OCI-LY7 (cell line): Measurements from ENCODE around the gene XRCC3. TPM values are rescaled to one million over a fixed set of nuclear protein-coding genes. Genes with fewer than 3 reads are reported as not detected.

Experiments
- BruUV-seq: library from RNA; stranded (reverse); fragments of 400-500 nt; replicated peaks from 2 replicates; lab custom pipeline; 2021; lab: Mats Ljungman, UMichigan
- CTCF ChIA-PET: fragments of 300-600 bp; sonication (Branson Sonifier 250); formaldehyde crosslinking; loops from one replicate; lab custom pipeline; 2022; ENCODE audit warnings: antibody characterized with exemption; ENCODE audit not compliant: unreplicated experiment; lab: Charles Lee
- POLR2A ChIA-PET: fragments of 300-600 bp; sonication (Branson Sonifier 250); formaldehyde crosslinking; loops from one replicate; lab custom pipeline; 2022; ENCODE audit warnings: antibody characterized with exemption; lab: Charles Lee
- DNase-seq: peaks from one replicate; pipeline ENCODE4 v3.0.0-alpha.2; 2015; ENCODE audit warnings: low spot score
- H2AFZ ChIP-seq: fragments of 200-600 bp; sonication (generic), shearing (Covaris generic); 2 replicates; pipeline ENCODE4 v1.6.1; 2014; ENCODE audit warnings: mild to moderate bottlenecking, antibody characterized with exemption, low read length, moderate library complexity
- H3K27ac ChIP-seq: fragments of 200-600 bp; sonication (generic); 2 replicates; pipeline ENCODE4 v1.5.1; 2014; ENCODE audit warnings: mixed run types, low read depth, mild to moderate bottlenecking, moderate library complexity, low read length, inconsistent platforms; ENCODE audit not compliant: poor library complexity, severe bottlenecking
- H3K36me3 ChIP-seq: fragments of 200-600 bp; sonication (generic); 2 replicates; pipeline ENCODE4 v1.6.1; 2014; ENCODE audit warnings: mild to moderate bottlenecking, antibody characterized with exemption, low read length, moderate library complexity, mixed read lengths; ENCODE audit not compliant: insufficient read depth
- H3K4me1 ChIP-seq: fragments of 200-600 bp; sonication (generic); 2 replicates; pipeline ENCODE4 v1.5.1; 2014; ENCODE audit warnings: mild to moderate bottlenecking, low read length; ENCODE audit not compliant: insufficient read depth, poor library complexity, severe bottlenecking
- H3K4me2 ChIP-seq: fragments of 200-600 bp; sonication (generic); 2 replicates; pipeline ENCODE4 v1.6.1; 2014; ENCODE audit warnings: mild to moderate bottlenecking, low read length
- H3K4me3 ChIP-seq: fragments of 200-600 bp; sonication (generic); 2 replicates; pipeline ENCODE4 v1.5.1; 2014; ENCODE audit warnings: mild to moderate bottlenecking, low read depth, low read length; ENCODE audit not compliant: poor library complexity, severe bottlenecking
- H3K79me2 ChIP-seq: fragments of 200-600 bp; sonication (generic); 2 replicates; pipeline ENCODE4 v1.6.1; 2016; ENCODE audit warnings: low read depth, mild to moderate bottlenecking, low read length, moderate library complexity, mixed read lengths; ENCODE audit not compliant: insufficient read depth
- H3K9me2 ChIP-seq: fragments of 200-600 bp; sonication (generic); 2 replicates; pipeline ENCODE4 v1.6.1; 2016; ENCODE audit warnings: mild to moderate bottlenecking, low read length, mixed read lengths; ENCODE audit not compliant: insufficient read depth
- H3K9me3 ChIP-seq: fragments of 200-600 bp; sonication (generic); 2 replicates; pipeline ENCODE4 v1.6.1; 2014; ENCODE audit warnings: mild to moderate bottlenecking, mixed run types, low read length, mixed read lengths
- H4K20me1 ChIP-seq: fragments of 200-600 bp; sonication (generic); 2 replicates; pipeline ENCODE4 v1.6.1; 2014; ENCODE audit warnings: mild to moderate bottlenecking, antibody characterized with exemption, low read length, moderate library complexity, mixed read lengths; ENCODE audit not compliant: insufficient read depth
- EZH2phosphoT487 ChIP-seq: fragments of 200-600 bp; sonication (generic); IDR thresholded peaks from 2 replicates; pipeline ENCODE4 v1.6.1; 2018; ENCODE audit warnings: low read depth, borderline replicate concordance, mild to moderate bottlenecking, mixed run types, antibody characterized with exemption, low read length, moderate library complexity, mixed read lengths
- intact Hi-C: fragments of 100-400 bp; cut with micrococcal nuclease; formaldehyde crosslinking; loops from one replicate; pipeline ENCODE4 v1.10.0; 2022; ENCODE audit not compliant: unreplicated experiment
- total RNA-seq, 2 experiments: library from RNA; depleted of rRNA in 1 of 2; stranded (reverse); fragments of >200 nt in 1 of 2; shearing (Covaris generic) in 1 of 2; gene quantifications; 2 replicates each; pipeline ENCODE4 v1.2.3, GENCODE V29; 2014 to 2022
- TF ChIP-seq, protein P1 (sequence below): fragments of 200-600 bp; sonication (generic); conservative IDR thresholded peaks from 2 replicates; pipeline ENCODE4 v1.5.1; 2014; ENCODE audit warnings: mild to moderate bottlenecking, antibody characterized with exemption, low read length, moderate library complexity, mixed read lengths

The XRCC3 gene
- total RNA-seq, 2 experiments from 2014 or later = 83.3 to 130 TPM

DNA sequence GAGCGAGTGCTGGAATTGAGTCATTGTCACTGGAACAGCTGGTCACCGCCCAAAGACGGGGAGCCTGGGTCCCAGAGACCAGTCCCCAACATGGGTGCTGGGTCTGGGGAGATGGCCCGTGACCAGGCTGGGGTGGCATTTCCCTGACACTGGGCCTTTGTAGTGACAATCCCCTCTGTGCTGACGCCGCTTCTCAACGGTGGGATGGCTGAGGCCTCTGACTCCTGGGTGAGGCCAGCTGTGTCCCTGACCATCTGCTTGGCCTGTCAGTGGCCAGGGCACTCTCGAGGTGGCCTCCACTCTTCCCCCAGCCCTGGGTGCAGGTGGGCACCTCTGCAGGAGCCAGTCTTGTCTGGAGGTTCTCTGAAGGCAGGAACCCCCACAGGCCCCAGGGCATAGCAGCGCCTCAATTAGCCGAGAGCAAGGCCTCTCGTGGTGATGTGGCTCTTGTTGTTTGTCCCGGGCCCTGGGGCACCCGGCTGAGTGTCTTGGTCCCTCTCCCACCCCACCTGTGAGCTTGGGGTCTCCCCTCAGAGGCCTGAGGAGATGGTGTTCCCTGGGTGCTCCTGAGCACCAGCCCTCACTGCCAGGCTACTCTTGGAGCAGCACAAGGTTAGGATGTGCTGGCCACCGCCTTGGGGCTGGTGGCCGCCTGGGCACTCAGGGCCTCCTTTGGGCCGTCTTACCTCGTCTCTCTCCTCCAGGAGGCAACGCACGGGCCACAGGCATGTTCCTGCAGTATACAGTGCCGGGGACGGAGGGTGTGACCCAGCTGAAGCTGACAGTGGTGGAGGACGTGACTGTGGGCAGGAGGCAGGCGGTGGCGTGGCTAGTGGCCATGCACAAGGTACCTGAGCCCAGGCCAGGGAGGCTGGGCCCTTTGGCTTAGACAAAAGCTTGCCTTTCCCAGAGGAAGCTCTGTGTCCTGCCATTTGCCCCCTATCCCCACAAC lies 16.9 kb upstream of the XRCC3 start:
- intact Hi-C loops = no loop called here
- H3K27ac ChIP-seq = no peak overlapping the region
- no peaks in the 10 kb centered on the region for H3K9me2 ChIP-seq
- TF ChIP-seq, protein P1, sequence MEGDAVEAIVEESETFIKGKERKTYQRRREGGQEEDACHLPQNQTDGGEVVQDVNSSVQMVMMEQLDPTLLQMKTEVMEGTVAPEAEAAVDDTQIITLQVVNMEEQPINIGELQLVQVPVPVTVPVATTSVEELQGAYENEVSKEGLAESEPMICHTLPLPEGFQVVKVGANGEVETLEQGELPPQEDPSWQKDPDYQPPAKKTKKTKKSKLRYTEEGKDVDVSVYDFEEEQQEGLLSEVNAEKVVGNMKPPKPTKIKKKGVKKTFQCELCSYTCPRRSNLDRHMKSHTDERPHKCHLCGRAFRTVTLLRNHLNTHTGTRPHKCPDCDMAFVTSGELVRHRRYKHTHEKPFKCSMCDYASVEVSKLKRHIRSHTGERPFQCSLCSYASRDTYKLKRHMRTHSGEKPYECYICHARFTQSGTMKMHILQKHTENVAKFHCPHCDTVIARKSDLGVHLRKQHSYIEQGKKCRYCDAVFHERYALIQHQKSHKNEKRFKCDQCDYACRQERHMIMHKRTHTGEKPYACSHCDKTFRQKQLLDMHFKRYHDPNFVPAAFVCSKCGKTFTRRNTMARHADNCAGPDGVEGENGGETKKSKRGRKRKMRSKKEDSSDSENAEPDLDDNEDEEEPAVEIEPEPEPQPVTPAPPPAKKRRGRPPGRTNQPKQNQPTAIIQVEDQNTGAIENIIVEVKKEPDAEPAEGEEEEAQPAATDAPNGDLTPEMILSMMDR = no peak
- TF ChIP-seq EZH2phosphoT487 = no peak
- ChIA-PET POLR2A (interaction anchor here (0.6 kb wide), 1 partner anchor 52 kb away, joined by 3 read pairs; no protein-coding TSS in a partner anchor), CTCF (interaction anchor here (0.7 kb wide), 1 partner anchor 32 kb away, joined by 5 read pairs; no protein-coding TSS in a partner anchor)
- no peaks in the 10 kb centered on the region for H3K9me3 ChIP-seq
- H3K79me2 ChIP-seq = no peaks in the 10 kb centered on the region
- peaks cover 34% of the 10 kb centered on the region for H3K36me3 ChIP-seq
- no peak for DNase-seq
- no peaks in the 10 kb centered on the region for H3K4me1 ChIP-seq
- no peak overlapping the region for H2AFZ ChIP-seq
- no peaks in the 10 kb centered on the region for H4K20me1 ChIP-seq
- no TSS peak for BruUV-seq
- no peak overlapping the region for H3K4me2 ChIP-seq
- H3K4me3 ChIP-seq = no peak overlapping the region

DNA sequence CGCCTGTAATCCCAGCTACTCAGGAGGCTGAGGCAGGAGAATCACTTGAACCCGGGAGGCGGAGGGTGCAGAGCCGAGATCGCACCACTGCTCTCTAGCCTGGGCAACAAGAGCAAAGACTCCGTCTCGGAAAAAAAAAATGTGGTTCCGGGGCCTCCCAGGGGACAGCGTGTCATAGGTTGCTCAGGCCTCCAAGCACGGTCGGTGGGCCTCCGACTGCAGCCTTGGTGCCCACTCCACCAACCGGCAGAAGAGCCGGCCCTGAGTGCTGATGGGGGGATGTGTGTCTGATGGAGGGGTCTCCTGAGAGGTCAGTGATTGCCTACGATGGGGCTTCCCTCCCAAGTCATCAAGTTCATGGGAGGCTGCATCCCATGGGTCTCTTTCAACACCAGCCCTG lies 16.2 kb upstream of the XRCC3 start:
- no peaks in the 10 kb centered on the region for H3K9me3 ChIP-seq
- TF ChIP-seq EZH2phosphoT487 = no peak
- TF ChIP-seq, protein P1 = no peak
- H3K36me3 ChIP-seq = peaks cover 34% of the 10 kb centered on the region
- ChIA-PET POLR2A (no interaction called here), CTCF (interaction anchor here (0.7 kb wide), 1 partner anchor 33 kb away, joined by 5 read pairs; no protein-coding TSS in a partner anchor)
- H3K4me1 ChIP-seq = no peaks in the 10 kb centered on the region
- H3K79me2 ChIP-seq = no peaks in the 10 kb centered on the region
- H3K9me2 ChIP-seq = no peaks in the 10 kb centered on the region
- H3K4me3 ChIP-seq = no peak overlapping the region
- no peaks in the 10 kb centered on the region for H4K20me1 ChIP-seq
- DNase-seq = no peak
- BruUV-seq = no TSS peak
- H3K4me2 ChIP-seq = no peak overlapping the region
- H2AFZ ChIP-seq = no peak overlapping the region
- no peak overlapping the region for H3K27ac ChIP-seq
- intact Hi-C loops = no loop called here

DNA sequence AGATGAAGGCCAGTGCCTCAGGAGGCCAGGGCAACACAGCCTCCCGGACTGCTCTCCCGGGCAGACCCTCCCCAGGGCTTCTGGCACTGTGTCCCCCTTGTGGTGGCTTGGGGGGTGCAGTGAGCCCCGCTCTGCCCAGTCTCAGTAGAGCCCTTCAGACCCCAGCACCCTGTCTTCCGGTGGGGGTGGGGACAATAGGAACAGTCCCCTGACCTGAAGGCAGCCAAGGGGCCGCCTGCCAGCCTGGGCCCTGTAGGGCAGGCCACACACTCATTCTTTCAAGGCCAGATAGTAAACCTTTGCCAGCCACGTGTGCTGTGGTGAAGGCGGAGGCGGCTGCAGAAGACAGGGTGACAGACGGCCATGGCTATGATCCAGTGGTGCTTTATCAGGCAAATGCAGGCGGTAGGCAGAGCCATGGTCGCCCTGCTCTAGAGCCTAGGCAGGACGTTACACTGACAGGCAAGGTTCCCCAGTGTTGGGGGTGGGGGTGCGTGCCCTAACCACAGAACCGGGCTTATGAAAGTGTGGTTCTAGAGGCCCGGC lies 15.3 kb upstream of the XRCC3 start:
- POLR2A ChIA-PET = no interaction called here

More for the DNA sequence above, 15.3 kb upstream of the XRCC3 start:
- no TSS peak for BruUV-seq
- Histone ChIP-seq H3K27ac (no peak overlapping the region), H3K9me3 (no peaks in the 10 kb centered on the region), H3K79me2 (no peaks in the 10 kb centered on the region), H3K4me2 (no peak overlapping the region), H3K4me1 (no peaks in the 10 kb centered on the region), H4K20me1 (no peaks in the 10 kb centered on the region), H3K4me3 (no peak overlapping the region), H3K36me3 (peaks cover 34% of the 10 kb centered on the region), H2AFZ (no peak overlapping the region), H3K9me2 (no peaks in the 10 kb centered on the region)
- intact Hi-C loops = no loop called here
- CTCF ChIA-PET = no interaction called here
- no peak for TF ChIP-seq EZH2phosphoT487
- TF ChIP-seq, protein P1 = no peak
- DNase-seq = no peak
